ENCODE results near the gene BAD.

BAD gene

DNA sequence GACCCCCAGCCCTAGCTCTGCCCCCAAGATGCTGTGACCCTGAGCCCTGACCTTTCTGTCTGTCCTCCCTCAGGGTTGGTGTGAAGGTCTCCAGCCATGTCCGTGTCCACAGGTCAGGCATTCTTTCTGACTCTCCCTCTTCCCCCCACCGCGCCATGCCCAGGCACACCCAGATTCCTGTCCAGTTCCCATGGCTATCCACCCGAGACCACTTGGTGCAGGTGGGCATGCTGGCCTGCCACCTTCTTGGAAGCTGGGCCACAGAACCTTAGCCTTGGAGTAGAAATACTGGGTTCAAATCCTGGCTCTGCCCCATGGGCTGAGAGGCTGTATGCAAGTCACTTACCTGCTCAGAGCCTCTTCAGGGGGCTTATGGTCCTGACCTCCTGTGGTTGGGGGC lies 35.4 kb downstream of the BAD start:
- no peak for TF ChIP-seq ZNF274 (IDR thresholded peaks at IDR 0.05; ENCODE audit: low read depth, low read length)
- no peak overlapping the region for H3K4me3 ChIP-seq (ENCODE audit: low read length)

DNA sequence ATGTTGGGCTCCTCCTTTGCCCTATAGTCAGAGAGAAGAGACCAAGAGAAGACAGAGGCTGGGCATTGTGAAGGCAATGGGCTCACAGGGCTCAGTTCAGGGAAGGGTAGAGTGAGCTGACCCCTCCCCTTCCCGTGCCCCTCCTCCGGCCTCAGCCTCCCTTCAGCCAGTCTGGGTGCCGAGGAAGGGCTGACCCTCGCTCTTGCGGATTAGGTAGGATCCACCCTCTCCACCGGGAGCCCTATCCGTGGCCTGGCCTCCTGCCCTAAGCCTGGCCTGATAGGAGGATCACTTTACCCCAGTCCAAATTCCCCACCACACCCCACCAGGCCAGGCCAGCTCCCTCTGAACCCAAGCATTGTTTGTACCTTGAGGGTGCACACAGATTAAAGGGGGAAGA lies 35.9 kb downstream of the BAD start:
- no peak for TF ChIP-seq ZNF274 (IDR thresholded peaks at IDR 0.05; ENCODE audit: low read depth, low read length)
- no peak overlapping the region for H3K4me3 ChIP-seq (ENCODE audit: low read length)

DNA sequence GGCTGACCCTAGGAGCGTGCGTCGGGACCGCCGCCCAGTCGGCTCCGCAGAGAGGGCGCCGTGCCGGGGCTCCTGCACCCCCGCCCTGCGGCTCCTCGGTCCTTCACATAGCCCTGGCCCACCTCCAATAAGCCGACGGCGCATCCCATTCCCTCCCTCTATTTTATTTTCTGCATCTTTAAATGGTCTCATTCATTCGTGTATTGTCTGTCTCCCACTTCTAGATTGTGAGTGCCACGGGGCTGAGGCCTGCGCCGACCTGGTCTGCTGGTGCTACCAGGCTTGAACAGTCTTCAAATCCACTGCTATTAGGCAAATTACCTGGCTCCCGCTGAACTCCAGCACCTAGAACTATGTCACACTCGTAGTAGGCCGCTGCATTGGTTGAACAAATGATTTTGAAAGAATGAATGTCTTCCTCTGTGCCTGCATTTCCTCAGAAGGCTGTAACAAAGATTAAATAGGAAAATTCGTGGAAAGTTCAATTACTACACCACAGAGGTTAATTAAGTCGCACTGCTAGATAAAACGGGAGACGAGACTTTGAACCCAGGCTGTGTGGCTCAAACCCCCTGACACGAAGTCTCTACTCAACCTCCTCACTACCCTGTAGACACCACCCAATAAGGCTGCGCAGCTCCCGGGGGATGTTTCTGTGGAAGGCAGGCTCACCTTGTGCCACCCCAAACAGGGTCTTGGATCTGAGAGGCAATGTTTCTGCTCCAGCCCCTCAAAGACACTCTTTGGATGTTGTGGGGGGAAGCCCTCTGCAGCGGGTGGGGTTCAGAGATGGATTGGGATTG lies 36.5 kb downstream of the BAD start:
- no peak for TF ChIP-seq ZNF274 (IDR thresholded peaks at IDR 0.05; ENCODE audit: low read depth, low read length)
- H3K4me3 ChIP-seq (ENCODE audit: low read length): no peak overlapping the region

DNA sequence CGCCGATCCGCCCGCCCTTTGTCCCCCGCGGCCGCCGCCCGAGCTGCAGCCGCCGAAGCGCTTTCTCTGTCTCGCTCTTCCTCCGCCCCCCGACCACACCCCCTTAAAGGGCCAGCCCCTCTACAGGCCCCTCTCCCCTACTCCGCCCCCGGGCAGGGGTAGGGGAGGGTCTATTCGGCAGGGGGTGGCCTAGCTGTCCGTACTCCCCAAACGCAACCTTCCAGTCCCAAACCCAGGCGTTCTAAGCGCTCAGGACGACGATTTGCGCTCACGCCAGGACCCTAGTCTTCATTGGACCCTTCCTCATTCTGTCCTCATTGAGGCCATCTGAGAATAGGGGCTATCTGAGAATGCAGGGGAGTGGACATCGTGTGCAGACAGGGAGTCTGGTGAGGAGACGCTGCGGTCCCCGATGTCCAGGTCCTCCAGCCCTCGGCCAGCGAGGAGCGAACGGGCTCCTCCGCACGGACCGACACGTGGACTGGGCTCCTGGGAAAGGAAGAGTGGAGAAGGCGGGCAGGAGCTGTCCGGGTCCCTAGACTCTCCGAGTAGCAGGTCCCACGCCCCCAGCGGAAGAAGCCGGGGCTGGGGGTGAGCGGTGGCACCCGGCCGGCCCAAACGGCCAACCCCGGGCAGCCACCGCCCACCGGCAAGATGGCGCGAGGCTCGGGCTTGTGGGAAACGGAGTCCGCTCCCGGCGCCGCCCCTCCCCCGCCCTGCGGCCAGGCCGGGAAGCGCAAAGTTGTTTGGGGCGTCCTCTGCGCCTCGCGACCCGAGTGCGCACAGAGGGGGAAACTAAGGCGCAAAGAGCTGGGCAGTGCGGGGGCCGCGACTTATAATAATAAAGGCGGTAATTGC lies 37.4 kb downstream of the BAD start, which contains the start of gene PPP1R14B:
Gene PPP1R14B (minus strand): TSS at position 73 of the 858 bp plus-strand sequence. CDS start 270 bp downstream, outside the sequence.
- no peak for TF ChIP-seq ZNF274 (IDR thresholded peaks at IDR 0.05; ENCODE audit: low read depth, low read length)
- H3K4me3 ChIP-seq (ENCODE audit: low read length): peak within 1 kb of the TSS; percentile 72

DNA sequence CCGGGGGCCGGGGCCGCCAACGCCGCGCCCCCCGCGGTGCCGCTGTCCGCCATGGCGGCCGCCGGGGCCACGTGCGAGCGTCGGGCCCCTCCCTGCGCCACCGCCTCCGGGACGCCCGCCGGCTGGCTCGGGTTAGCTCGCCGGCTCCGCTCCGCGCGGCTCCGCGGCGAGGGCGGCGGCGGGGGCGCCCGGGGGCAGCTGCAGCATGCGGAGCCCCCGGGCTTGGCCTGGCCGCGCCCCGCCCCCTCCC lies 37.9 kb downstream of the BAD start:
- peak overlapping the region; percentile 72; the same call in 1 of the 2 replicates for H3K4me3 ChIP-seq (ENCODE audit: low read length)

DNA sequence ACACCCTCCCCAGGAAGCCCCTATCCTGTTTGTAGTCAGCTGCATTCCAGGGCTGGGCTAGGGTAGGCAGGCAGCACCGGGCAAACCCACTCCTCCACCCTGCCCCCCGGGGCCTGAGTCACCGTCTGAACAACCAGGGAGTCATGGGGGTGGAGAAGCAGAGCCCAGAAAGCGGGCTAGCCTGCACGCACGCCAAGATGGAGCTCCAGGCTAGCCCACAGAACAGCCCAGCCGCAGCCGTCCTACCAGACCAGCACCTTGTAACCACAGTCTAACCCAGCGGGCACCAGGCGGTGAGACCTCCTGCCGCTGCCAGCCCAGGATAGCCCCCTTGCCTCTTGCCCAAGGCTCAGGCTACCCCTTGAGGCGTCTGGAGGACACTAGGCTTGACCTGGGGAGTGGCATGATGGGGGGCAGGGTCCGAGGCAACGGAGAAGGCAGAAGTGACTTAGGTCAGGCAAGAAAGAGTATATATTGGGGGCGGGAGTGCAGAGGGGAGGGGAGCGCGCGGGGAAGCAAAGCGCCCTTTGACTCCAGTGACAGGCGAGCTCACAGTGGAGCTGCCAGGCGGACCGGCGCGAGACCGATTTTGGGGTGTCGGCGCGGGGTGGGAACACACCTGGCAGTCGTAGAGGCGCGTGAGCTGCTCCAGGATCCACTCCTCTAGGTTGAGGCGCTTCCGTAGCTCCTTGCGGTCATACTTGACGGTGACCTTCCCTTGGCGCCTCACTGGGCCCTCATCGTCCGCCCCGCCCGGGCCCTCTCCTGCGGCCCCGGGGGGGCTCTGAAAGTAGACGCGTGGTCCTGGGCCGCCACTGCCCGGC lies 38.5 kb downstream of the BAD start:
- peak overlapping the region; percentile 72 for H3K4me3 ChIP-seq (ENCODE audit: low read length)
- TF ChIP-seq ZNF274 (IDR thresholded peaks at IDR 0.05; ENCODE audit: low read depth, low read length): no peak

DNA sequence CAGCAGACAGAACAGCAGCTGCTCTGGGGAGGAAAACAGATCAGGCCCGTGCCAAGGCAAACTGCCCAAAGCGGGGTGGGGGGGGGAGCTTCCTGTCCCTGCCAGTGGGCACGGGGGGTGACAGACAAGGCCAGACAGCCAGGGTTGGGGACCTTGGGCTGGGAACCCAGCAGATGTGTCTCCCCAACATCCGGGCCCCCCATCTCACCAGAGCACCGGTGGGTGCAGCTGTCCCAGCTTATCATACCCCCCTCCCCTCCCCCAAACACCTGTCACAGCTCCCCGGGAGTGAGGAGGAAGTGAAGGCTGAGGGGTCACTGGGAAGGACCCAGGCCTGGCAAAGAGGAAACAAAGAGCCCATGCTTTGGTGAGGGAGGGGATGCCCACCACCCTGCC lies 39.1 kb downstream of the BAD start:
- TF ChIP-seq ZNF274 (IDR thresholded peaks at IDR 0.05; ENCODE audit: low read depth, low read length): no peak
- H3K4me3 ChIP-seq (ENCODE audit: low read length): peak overlapping the region; percentile 72; the same call in 1 of the 2 replicates

DNA sequence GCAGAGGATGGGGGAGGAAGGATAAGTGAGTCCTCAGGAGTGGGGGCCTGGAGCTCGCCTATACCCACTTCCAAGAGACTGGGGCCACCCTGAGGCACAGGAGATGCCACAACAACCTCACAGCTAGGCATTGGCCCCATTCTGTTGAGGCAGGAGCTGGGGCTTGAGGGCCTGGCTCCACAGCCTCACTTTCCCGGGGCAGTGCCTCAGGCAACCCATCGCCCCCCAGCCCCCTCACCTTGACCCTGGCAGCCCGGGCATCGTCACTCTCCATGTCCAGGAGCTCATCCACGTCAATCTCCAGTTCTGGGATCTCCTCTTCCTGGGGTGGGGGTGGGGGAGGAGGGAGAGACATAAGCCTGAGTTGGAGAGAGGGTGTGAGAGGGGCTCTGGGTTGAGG lies 39.5 kb downstream of the BAD start:
- TF ChIP-seq ZNF274 (IDR thresholded peaks at IDR 0.05; ENCODE audit: low read depth, low read length): no peak

DNA sequence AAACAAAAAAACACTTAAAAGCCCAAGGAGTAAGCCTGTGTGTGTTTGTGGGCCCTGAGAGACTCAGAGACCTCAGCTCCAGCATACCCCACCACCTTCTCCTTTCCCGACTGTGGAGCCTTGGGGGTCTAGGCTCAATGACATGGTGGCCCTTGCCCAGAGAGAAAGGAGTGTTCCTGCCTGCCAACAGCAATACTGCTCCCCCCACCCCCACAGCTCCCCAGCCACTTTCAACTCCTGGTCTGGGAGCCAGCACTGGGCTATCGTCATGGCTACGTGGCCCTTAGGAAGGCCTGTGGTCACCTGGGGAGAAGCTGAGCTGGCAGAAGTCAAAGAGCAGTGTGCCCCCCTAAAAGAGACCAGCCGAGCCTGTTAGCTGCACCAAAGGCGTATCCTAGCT lies 40.4 kb downstream of the BAD start:
- H3K4me3 ChIP-seq (ENCODE audit: low read length): no peak overlapping the region
- TF ChIP-seq ZNF274 (IDR thresholded peaks at IDR 0.05; ENCODE audit: low read depth, low read length): no peak

More for the DNA sequence above, 39.5 kb downstream of the BAD start:
- peak overlapping the region; percentile 72; the same call in 1 of the 2 replicates for H3K4me3 ChIP-seq (ENCODE audit: low read length)

DNA sequence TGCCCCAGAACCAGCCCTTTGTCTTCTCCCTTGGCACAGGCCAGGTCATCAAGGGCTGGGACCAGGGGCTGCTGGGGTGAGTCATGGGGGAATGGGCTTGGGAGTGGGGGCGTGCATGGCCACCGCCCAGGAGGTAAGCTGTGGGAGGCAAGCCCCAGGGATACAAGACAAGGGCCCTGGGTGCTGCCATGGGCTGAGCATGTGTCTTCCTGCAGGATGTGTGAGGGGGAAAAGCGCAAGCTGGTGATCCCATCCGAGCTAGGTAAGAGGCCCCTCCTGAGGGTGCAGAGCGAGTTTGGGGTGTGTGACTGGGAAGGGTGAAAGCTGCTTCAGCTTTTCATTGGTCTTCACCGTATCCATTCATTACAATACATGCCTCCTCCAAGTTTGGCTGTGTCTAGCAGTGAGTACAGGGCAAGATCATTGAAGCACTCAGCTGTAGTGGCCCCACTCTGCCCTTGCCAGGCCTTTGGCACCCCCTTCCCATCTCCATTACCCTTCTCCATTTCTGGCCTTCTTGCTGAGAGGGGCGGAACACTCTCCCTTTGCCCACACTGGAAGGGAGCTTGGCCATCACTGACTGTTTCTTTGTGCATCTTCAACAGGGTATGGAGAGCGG lies 41.1 kb downstream of the BAD start:
- no peak overlapping the region for H3K4me3 ChIP-seq (ENCODE audit: low read length)
- no peak for TF ChIP-seq ZNF274 (IDR thresholded peaks at IDR 0.05; ENCODE audit: low read depth, low read length)

DNA sequence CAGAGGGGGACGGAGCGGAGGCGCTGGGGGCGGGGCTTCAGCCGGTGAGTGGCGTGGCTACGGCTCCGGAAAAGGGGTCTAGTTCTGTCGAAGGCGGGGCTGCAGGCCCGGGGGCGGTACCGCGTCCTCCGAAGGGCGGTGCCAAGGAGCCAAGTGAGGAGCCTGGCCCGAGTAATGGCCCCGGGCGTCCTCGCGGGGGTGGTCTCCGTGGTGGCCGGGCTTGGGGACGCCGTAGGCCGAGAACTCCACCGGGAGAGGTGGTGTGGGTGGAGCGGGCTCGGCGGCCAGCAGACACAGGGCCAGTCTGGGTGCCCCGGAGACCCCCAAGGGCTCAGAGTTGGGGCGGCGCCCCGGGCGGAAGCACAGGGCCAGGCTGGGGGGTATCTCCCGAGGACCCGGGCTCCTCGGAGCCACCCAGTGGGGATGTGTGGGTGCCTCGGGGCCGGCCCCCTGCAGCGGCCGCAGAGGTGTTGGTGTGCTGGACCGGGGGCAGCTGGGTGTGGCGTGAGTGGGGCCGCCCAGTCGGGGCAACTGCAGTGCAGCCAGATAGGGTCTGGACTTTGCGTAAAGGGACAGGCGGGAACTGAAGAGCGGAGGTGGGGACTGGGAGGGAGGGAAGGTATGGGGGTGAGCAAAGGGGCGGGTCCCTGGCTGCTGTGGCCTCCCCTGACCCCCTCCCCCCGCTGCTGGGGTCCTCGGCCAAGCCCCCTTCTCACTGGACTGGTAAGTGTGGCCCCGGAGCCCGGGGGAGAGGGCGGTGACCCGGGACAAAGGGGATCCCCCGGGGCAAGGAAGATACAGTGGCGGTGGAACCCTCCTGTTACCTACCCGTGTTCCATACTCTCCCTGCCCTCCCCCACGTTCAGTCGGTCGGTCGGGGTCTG lies 42.7 kb downstream of the BAD start:
- H3K4me3 ChIP-seq (ENCODE audit: low read length): peak overlapping the region; percentile 78
- TF ChIP-seq ZNF274 (IDR thresholded peaks at IDR 0.05; ENCODE audit: low read depth, low read length): no peak

DNA sequence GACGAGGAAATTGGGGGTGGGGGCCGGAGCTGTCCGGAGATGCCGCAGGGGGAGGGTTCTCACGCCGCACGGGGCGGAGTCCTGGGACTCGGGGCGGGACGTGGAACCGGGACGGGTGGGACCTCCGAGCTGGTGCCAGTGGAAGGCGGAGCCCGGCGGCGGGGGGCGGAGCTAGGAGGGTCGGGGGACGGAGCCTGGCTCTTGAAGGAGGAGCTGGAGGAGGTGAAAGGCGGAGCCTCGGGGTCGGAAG lies 43.3 kb downstream of the BAD start:
- TF ChIP-seq ZNF274 (IDR thresholded peaks at IDR 0.05; ENCODE audit: low read depth, low read length): no peak
- H3K4me3 ChIP-seq (ENCODE audit: low read length): peak overlapping the region; percentile 60; the same call in 1 of the 2 replicates
